Measurements from ENCODE around the gene GSTA4.

GSTA4 gene

GRCh38 chr6:53026526-53026925, 31.4 kb upstream of the GSTA4 start:
- Histone ChIP-seq H2BK120ac (ENCODE audit: low read depth, low read length) (no peak overlapping the region), H3K27me3 (ENCODE audit: control insufficient read depth in 3 of 3, insufficient read depth in 3 of 3, low read depth in 1 of 3, low read length in 3 of 3) (no peaks in the 10 kb centered on the region), H2BK5ac (ENCODE audit: low read length) (no peak overlapping the region), H3K9me3 (replicated peaks in 1 of 2; ENCODE audit: control insufficient read depth in 2 of 2, insufficient read depth in 1 of 2, low read depth in 1 of 2, low read length in 2 of 2) (no peaks in the 10 kb centered on the region), H2AK5ac (ENCODE audit: low read depth, low read length) (no peak overlapping the region), H3K9ac (ENCODE audit: low read depth, low read length, poor library complexity) (no peak overlapping the region), H3K14ac (ENCODE audit: low read length) (no peak overlapping the region), H3K79me1 (ENCODE audit: low read depth, low read length) (no peaks in the 10 kb centered on the region), H3K4me2 (ENCODE audit: insufficient read depth, low read length, poor library complexity, severe bottlenecking) (no peak overlapping the region), H3K18ac (ENCODE audit: low read length) (no peak overlapping the region), H3K4me3 (ENCODE audit: low read length in 2 of 2) (no peak overlapping the region), H3K4ac (ENCODE audit: low read length) (no peak overlapping the region), H3K36me3 (replicated peaks in 1 of 2; ENCODE audit: control insufficient read depth in 2 of 2, insufficient read depth in 2 of 2, low read length in 2 of 2) (peaks cover 5 to 72% of the 10 kb centered on the region in 2 donors), H4K8ac (ENCODE audit: low read depth, low read length) (no peak overlapping the region), H2BK12ac (ENCODE audit: low read length) (no peak overlapping the region), H2AFZ (ENCODE audit: low read length) (no peak overlapping the region), H3K4me1 (ENCODE audit: control insufficient read depth in 2 of 2, insufficient read depth in 1 of 2, low read depth in 1 of 2, low read length in 2 of 2) (no peaks in the 10 kb centered on the region), H4K91ac (ENCODE audit: low read depth, low read length, poor library complexity) (no peak overlapping the region), H3K23ac (ENCODE audit: low read depth, low read length, poor library complexity) (no peak overlapping the region), H3K27ac (replicated peaks; ENCODE audit: low read length) (no peak overlapping the region), H2BK15ac (ENCODE audit: low read length) (no peak overlapping the region)
- DNase-seq (ENCODE audit: low spot score): no peak
- no CpG with 5 or more reads among the region's 3 CpGs for WGBS, 2 donors (ENCODE audit: extremely low coverage in 2 of 2, insufficient read length in 2 of 2, insufficient replicate concordance in 1 of 2)

DNA sequence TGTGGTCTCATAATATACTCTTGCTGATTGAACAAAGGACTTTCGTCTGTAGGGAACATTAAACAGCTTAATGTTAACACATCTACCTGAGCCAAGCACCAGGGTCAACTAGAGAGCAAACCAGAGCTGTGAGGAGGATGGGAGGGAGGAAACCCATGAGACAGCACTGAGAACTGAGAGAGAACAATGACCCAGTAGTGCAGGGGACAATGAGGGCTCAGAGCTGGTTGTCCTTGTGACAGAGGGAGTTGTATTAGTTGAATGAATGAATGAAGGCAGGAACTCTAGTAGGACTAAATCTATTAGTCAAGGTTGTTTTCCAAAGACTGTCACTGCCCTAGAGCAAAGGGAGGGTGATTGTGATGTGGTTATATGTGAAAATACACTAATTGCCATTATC, 28.2 kb upstream of the GSTA4 start:
- Histone ChIP-seq H3K27me3 (ENCODE audit: control insufficient read depth in 3 of 3, insufficient read depth in 3 of 3, low read depth in 1 of 3, low read length in 3 of 3) (no peaks in the 10 kb centered on the region), H3K36me3 (replicated peaks in 1 of 2; ENCODE audit: control insufficient read depth in 2 of 2, insufficient read depth in 2 of 2, low read length in 2 of 2) (peaks cover under 1 to 60% of the 10 kb centered on the region in 2 donors), H3K27ac (replicated peaks; ENCODE audit: low read length) (no peak overlapping the region), H3K14ac (ENCODE audit: low read length) (no peak overlapping the region), H2AFZ (ENCODE audit: low read length) (no peak overlapping the region), H3K9ac (ENCODE audit: low read depth, low read length, poor library complexity) (no peak overlapping the region), H3K23ac (ENCODE audit: low read depth, low read length, poor library complexity) (no peak overlapping the region), H2BK15ac (ENCODE audit: low read length) (no peak overlapping the region), H3K4me1 (ENCODE audit: control insufficient read depth in 2 of 2, insufficient read depth in 1 of 2, low read depth in 1 of 2, low read length in 2 of 2) (no peaks in the 10 kb centered on the region), H4K91ac (ENCODE audit: low read depth, low read length, poor library complexity) (no peak overlapping the region), H2BK12ac (ENCODE audit: low read length) (no peak overlapping the region), H3K4ac (ENCODE audit: low read length) (no peak overlapping the region), H2AK5ac (ENCODE audit: low read depth, low read length) (no peak overlapping the region), H3K79me1 (ENCODE audit: low read depth, low read length) (no peaks in the 10 kb centered on the region), H2BK120ac (ENCODE audit: low read depth, low read length) (no peak overlapping the region), H3K4me2 (ENCODE audit: insufficient read depth, low read length, poor library complexity, severe bottlenecking) (no peak overlapping the region), H3K4me3 (ENCODE audit: low read length in 2 of 2) (no peak overlapping the region), H3K9me3 (replicated peaks in 1 of 2; ENCODE audit: control insufficient read depth in 2 of 2, insufficient read depth in 1 of 2, low read depth in 1 of 2, low read length in 2 of 2) (no peaks in the 10 kb centered on the region), H3K18ac (ENCODE audit: low read length) (no peak overlapping the region), H4K8ac (ENCODE audit: low read depth, low read length) (no peak overlapping the region), H2BK5ac (ENCODE audit: low read length) (no peak overlapping the region)
- no CpG with 5 or more reads among the region's 1 CpG for WGBS, 2 donors (ENCODE audit: extremely low coverage in 2 of 2, insufficient read length in 2 of 2, insufficient replicate concordance in 1 of 2)
- no peak for DNase-seq (ENCODE audit: low spot score)

DNA sequence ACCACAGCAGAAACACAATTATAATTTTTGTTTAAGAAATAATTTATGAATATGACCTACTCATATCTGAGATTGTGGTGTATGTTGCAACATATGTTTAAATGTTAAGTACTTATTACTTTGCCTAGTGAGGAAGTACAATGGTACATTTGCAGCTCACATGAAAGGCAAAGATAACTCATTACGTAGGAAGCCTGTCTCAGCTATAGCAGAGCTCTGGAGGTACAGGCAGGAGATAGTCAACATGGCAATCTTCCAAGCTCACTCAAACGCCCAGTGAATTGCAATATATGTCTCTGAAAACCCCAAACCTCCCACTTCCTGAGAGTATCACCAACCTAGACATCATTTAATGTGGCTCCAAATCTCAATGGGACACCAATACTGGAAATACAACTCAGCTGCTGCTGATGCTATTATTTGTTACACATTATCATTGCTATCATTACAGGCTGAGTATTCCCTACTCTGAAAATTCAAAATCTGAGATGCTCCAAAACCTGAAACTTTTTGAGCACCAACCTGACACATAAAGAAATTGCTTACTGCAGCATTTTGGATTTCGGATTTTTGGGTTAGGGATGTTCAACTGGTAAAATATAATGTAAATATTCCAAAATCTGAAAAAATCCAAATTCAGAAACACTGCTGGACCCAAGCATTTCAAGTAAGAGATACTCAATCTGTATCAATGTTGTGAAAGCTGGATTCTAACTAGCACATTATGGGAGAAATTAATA, 25.1 kb upstream of the GSTA4 start:
- H2BK15ac ChIP-seq (ENCODE audit: low read length): no peak overlapping the region
- H2BK12ac ChIP-seq (ENCODE audit: low read length): no peak overlapping the region
- H2BK120ac ChIP-seq (ENCODE audit: low read depth, low read length): no peak overlapping the region
- H4K91ac ChIP-seq (ENCODE audit: low read depth, low read length, poor library complexity): no peak overlapping the region
- no peaks in the 10 kb centered on the region for H3K9me3 ChIP-seq (replicated peaks in 1 of 2; ENCODE audit: control insufficient read depth in 2 of 2, insufficient read depth in 1 of 2, low read depth in 1 of 2, low read length in 2 of 2)
- no peak overlapping the region for H3K18ac ChIP-seq (ENCODE audit: low read length)
- DNase-seq (ENCODE audit: low spot score): no peak
- no peak overlapping the region for H3K4me2 ChIP-seq (ENCODE audit: insufficient read depth, low read length, poor library complexity, severe bottlenecking)
- H4K8ac ChIP-seq (ENCODE audit: low read depth, low read length): no peak overlapping the region
- no peak overlapping the region for H3K23ac ChIP-seq (ENCODE audit: low read depth, low read length, poor library complexity)
- H3K9ac ChIP-seq (ENCODE audit: low read depth, low read length, poor library complexity): no peak overlapping the region
- H2AFZ ChIP-seq (ENCODE audit: low read length): no peak overlapping the region
- WGBS, 2 donors (ENCODE audit: extremely low coverage in 2 of 2, insufficient read length in 2 of 2, insufficient replicate concordance in 1 of 2): no CpG with 5 or more reads among the region's 3 CpGs
- no peak overlapping the region for H3K14ac ChIP-seq (ENCODE audit: low read length)
- H2BK5ac ChIP-seq (ENCODE audit: low read length): no peak overlapping the region
- no peaks in the 10 kb centered on the region for H3K4me1 ChIP-seq (ENCODE audit: control insufficient read depth in 2 of 2, insufficient read depth in 1 of 2, low read depth in 1 of 2, low read length in 2 of 2)
- no peak overlapping the region for H2AK5ac ChIP-seq (ENCODE audit: low read depth, low read length)
- no peaks in the 10 kb centered on the region for H3K27me3 ChIP-seq (ENCODE audit: control insufficient read depth in 3 of 3, insufficient read depth in 3 of 3, low read depth in 1 of 3, low read length in 3 of 3)
- no peaks in the 10 kb centered on the region for H3K79me1 ChIP-seq (ENCODE audit: low read depth, low read length)
- H3K27ac ChIP-seq (replicated peaks; ENCODE audit: low read length): no peak overlapping the region
- no peak overlapping the region for H3K4ac ChIP-seq (ENCODE audit: low read length)
- H3K4me3 ChIP-seq (ENCODE audit: low read length in 2 of 2): no peak overlapping the region
- peaks cover 10 to 64% of the 10 kb centered on the region in 2 donors for H3K36me3 ChIP-seq (replicated peaks in 1 of 2; ENCODE audit: control insufficient read depth in 2 of 2, insufficient read depth in 2 of 2, low read length in 2 of 2)

GRCh38 chr6:53018446-53018845, 23.4 kb upstream of the GSTA4 start:
- no peak overlapping the region for H2BK120ac ChIP-seq (ENCODE audit: low read depth, low read length)
- H3K9ac ChIP-seq (ENCODE audit: low read depth, low read length, poor library complexity): no peak overlapping the region
- no peak overlapping the region for H2AK5ac ChIP-seq (ENCODE audit: low read depth, low read length)
- DNase-seq (ENCODE audit: low spot score): no peak
- H3K9me3 ChIP-seq (replicated peaks in 1 of 2; ENCODE audit: control insufficient read depth in 2 of 2, insufficient read depth in 1 of 2, low read depth in 1 of 2, low read length in 2 of 2): no peaks in the 10 kb centered on the region
- H3K14ac ChIP-seq (ENCODE audit: low read length): no peak overlapping the region
- H2BK12ac ChIP-seq (ENCODE audit: low read length): no peak overlapping the region
- H3K4me1 ChIP-seq (ENCODE audit: control insufficient read depth in 2 of 2, insufficient read depth in 1 of 2, low read depth in 1 of 2, low read length in 2 of 2): no peaks in the 10 kb centered on the region
- no peak overlapping the region for H2BK15ac ChIP-seq (ENCODE audit: low read length)
- H3K18ac ChIP-seq (ENCODE audit: low read length): no peak overlapping the region
- peaks cover 14 to 68% of the 10 kb centered on the region in 2 donors for H3K36me3 ChIP-seq (replicated peaks in 1 of 2; ENCODE audit: control insufficient read depth in 2 of 2, insufficient read depth in 2 of 2, low read length in 2 of 2)
- no peak overlapping the region for H3K4ac ChIP-seq (ENCODE audit: low read length)
- no peaks in the 10 kb centered on the region for H3K79me1 ChIP-seq (ENCODE audit: low read depth, low read length)
- H2AFZ ChIP-seq (ENCODE audit: low read length): no peak overlapping the region
- no peak overlapping the region for H3K4me3 ChIP-seq (ENCODE audit: low read length in 2 of 2)
- H3K27me3 ChIP-seq (ENCODE audit: control insufficient read depth in 3 of 3, insufficient read depth in 3 of 3, low read depth in 1 of 3, low read length in 3 of 3): no peaks in the 10 kb centered on the region
- no peak overlapping the region for H4K91ac ChIP-seq (ENCODE audit: low read depth, low read length, poor library complexity)
- no peak overlapping the region for H3K27ac ChIP-seq (replicated peaks; ENCODE audit: low read length)
- no CpG with 5 or more reads among the region's 2 CpGs for WGBS, 2 donors (ENCODE audit: extremely low coverage in 2 of 2, insufficient read length in 2 of 2, insufficient replicate concordance in 1 of 2)
- H3K4me2 ChIP-seq (ENCODE audit: insufficient read depth, low read length, poor library complexity, severe bottlenecking): no peak overlapping the region
- no peak overlapping the region for H4K8ac ChIP-seq (ENCODE audit: low read depth, low read length)
- H3K23ac ChIP-seq (ENCODE audit: low read depth, low read length, poor library complexity): no peak overlapping the region
- no peak overlapping the region for H2BK5ac ChIP-seq (ENCODE audit: low read length)

Data from neuronal stem cell (in vitro differentiated cells).